ENCODE results near the gene EEPD1.

DNA sequence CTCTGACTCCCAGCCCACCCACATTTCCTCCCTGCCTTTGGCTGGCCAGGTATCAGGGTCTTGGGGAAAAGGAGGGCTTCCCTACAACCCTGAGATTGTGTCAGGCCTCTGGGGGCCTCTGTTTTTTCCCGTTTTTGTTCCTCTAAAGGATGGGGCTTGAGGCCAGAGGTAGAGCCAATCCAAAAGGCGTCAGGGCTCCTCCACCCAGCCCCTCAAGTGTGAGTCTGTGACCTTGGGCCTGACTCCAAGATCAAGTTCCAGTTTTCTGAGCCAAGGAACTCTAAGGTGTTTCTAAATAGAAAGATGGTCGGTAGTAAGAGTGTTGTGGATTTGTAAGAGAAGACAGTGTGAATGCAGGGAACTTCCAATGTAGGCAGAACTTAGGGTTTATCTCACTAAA is 6.6 kb downstream of the EEPD1 start:
- TF ChIP-seq, protein P1, sequence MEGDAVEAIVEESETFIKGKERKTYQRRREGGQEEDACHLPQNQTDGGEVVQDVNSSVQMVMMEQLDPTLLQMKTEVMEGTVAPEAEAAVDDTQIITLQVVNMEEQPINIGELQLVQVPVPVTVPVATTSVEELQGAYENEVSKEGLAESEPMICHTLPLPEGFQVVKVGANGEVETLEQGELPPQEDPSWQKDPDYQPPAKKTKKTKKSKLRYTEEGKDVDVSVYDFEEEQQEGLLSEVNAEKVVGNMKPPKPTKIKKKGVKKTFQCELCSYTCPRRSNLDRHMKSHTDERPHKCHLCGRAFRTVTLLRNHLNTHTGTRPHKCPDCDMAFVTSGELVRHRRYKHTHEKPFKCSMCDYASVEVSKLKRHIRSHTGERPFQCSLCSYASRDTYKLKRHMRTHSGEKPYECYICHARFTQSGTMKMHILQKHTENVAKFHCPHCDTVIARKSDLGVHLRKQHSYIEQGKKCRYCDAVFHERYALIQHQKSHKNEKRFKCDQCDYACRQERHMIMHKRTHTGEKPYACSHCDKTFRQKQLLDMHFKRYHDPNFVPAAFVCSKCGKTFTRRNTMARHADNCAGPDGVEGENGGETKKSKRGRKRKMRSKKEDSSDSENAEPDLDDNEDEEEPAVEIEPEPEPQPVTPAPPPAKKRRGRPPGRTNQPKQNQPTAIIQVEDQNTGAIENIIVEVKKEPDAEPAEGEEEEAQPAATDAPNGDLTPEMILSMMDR (IDR thresholded peaks at IDR 0.05) = no peak
- TF ChIP-seq POLR2A (IDR thresholded peaks at IDR 0.05) = no peak
